CD14-positive monocyte (primary cell): Measurements from ENCODE around the gene SRPX. TPM values are rescaled to one million over a fixed set of nuclear protein-coding genes. Genes with fewer than 3 reads are reported as not detected.

Experiments
- DNase-seq, 3 donors: peaks; one replicate each; pipeline ENCODE4 v3.0.0-alpha.2; 2011 to 2022
- H2AFZ ChIP-seq: 2 replicates; pipeline ENCODE4 v1.6.0; 2012; ENCODE audit warnings: mild to moderate bottlenecking, low read depth, low read length, inconsistent platforms; ENCODE audit not compliant: insufficient read depth, poor library complexity, severe bottlenecking
- H3K27ac ChIP-seq, 2 donors: 1 replicate in 1 of 2; 2 replicates in 1 of 2; pipeline ENCODE4 v1.5.1; 2012 to 2013; ENCODE audit warnings: low read length in 2 of 2, control low read depth in 1 of 2, inconsistent platforms in 1 of 2, low read depth in 1 of 2, mild to moderate bottlenecking in 1 of 2
- H3K27me3 ChIP-seq, 2 donors: one replicate each; pipeline versions ENCODE4 v1.6.0 to v1.6.1; 2011 to 2013; ENCODE audit warnings: low read length in 2 of 2; ENCODE audit not compliant: control insufficient read depth in 2 of 2, insufficient read depth in 2 of 2
- H3K36me3 ChIP-seq, 2 donors: replicated peaks in 1 of 2; 1 replicate in 1 of 2; 2 replicates in 1 of 2; pipeline versions ENCODE4 v1.5.1 to v1.6.1; 2012 to 2013; ENCODE audit warnings: low read length in 2 of 2, control low read depth in 1 of 2, inconsistent platforms in 1 of 2, mild to moderate bottlenecking in 1 of 2; ENCODE audit not compliant: insufficient read depth in 2 of 2, control insufficient read depth in 1 of 2
- H3K4me1 ChIP-seq, 2 donors: 1 replicate in 1 of 2; 2 replicates in 1 of 2; pipeline versions ENCODE4 v1.5.1 to v1.6.1; 2012 to 2013; ENCODE audit warnings: low read length in 2 of 2, control low read depth in 1 of 2, inconsistent platforms in 1 of 2, mild to moderate bottlenecking in 1 of 2, moderate library complexity in 1 of 2; ENCODE audit not compliant: insufficient read depth in 2 of 2, control insufficient read depth in 1 of 2
- H3K4me2 ChIP-seq: replicated peaks from 2 replicates; pipeline ENCODE3; 2012; ENCODE audit warnings: low read length, moderate library complexity, mild to moderate bottlenecking; ENCODE audit not compliant: poor library complexity, severe bottlenecking; ENCODE audit errors: extremely low read depth
- H3K4me3 ChIP-seq, 3 experiments: fragments of 200-600 bp in 1 of 3; sonication (generic) in 1 of 3; replicated peaks in 1 of 3; 1 replicate in 2 of 3; 2 replicates in 1 of 3; pipeline ENCODE4 v1.5.1; 2011 to 2013; ENCODE audit warnings: low read length in 3 of 3, mild to moderate bottlenecking in 3 of 3, control low read depth in 2 of 3, low read depth in 2 of 3, inconsistent platforms in 1 of 3, moderate library complexity in 1 of 3
- H3K79me2 ChIP-seq: 2 replicates; pipeline ENCODE4 v1.6.0; 2012; ENCODE audit warnings: mild to moderate bottlenecking, control low read depth, inconsistent platforms, low read length, moderate library complexity; ENCODE audit not compliant: insufficient read depth
- H3K9ac ChIP-seq: 2 replicates; pipeline ENCODE4 v1.6.0; 2017; ENCODE audit warnings: low read length, mild to moderate bottlenecking; ENCODE audit not compliant: insufficient read depth, poor library complexity, severe bottlenecking
- H3K9me3 ChIP-seq, 2 donors: replicated peaks in 1 of 2; 1 replicate in 1 of 2; 2 replicates in 1 of 2; pipeline versions ENCODE4 v1.5.1 to v1.6.1; 2012 to 2013; ENCODE audit warnings: low read length in 2 of 2, control low read depth in 1 of 2; ENCODE audit not compliant: control insufficient read depth in 1 of 2, insufficient read depth in 1 of 2
- H4K20me1 ChIP-seq: 2 replicates; pipeline ENCODE4 v1.6.0; 2012; ENCODE audit warnings: mild to moderate bottlenecking, low read length, control low read depth, moderate library complexity; ENCODE audit not compliant: insufficient read depth
- H3K27ac Mint-ChIP-seq, 7 donors: one replicate each; pipeline ENCODE4 v1.8.0; 2020; ENCODE audit warnings: mild to moderate bottlenecking in 7 of 7, mixed read lengths in 7 of 7, moderate library complexity in 6 of 7, inconsistent platforms in 2 of 7
- H3K27me3 Mint-ChIP-seq, 3 donors: one replicate each; pipeline ENCODE4 v1.8.0; 2021 to 2022; ENCODE audit warnings: low read depth in 3 of 3, mild to moderate bottlenecking in 3 of 3, mixed read lengths in 3 of 3, moderate library complexity in 3 of 3, inconsistent platforms in 1 of 3
- H3K36me3 Mint-ChIP-seq, 2 donors: one replicate each; pipeline ENCODE4 v1.8.0; 2020; ENCODE audit warnings: mixed read lengths in 2 of 2, inconsistent platforms in 1 of 2, mild to moderate bottlenecking in 1 of 2
- H3K4me1 Mint-ChIP-seq: one replicate; pipeline ENCODE4 v1.8.0; 2020; ENCODE audit warnings: mild to moderate bottlenecking, mixed read lengths
- H3K4me3 Mint-ChIP-seq, 2 donors: one replicate each; pipeline ENCODE4 v1.8.0; 2020; ENCODE audit warnings: mild to moderate bottlenecking in 2 of 2, mixed read lengths in 2 of 2, moderate library complexity in 1 of 2
- H3K9me3 Mint-ChIP-seq, 7 donors: one replicate each; pipeline ENCODE4 v1.8.0; 2020 to 2022; ENCODE audit warnings: mixed read lengths in 7 of 7, mild to moderate bottlenecking in 6 of 7, moderate library complexity in 6 of 7, inconsistent platforms in 2 of 7
- WGBS: methylation state at CpG from one replicate; pipeline ENCODE4 v1.1.5; 2013; ENCODE audit warnings: missing lambda C conversion rate; ENCODE audit not compliant: insufficient coverage; 5-methylcytosine and 5-hydroxymethylcytosine counted together
- intact Hi-C, 2 donors: fragments of 100-400 bp; cut with micrococcal nuclease; formaldehyde crosslinking; loops; one replicate each; pipeline versions ENCODE4 v1.15.0 to v1.15.1; 2023
- polyA plus RNA-seq, 3 donors: library from polyadenylated mRNA; depleted of rRNA in 1 of 3; unstranded in 2 of 3; stranded (reverse) in 1 of 3; fragments of 300-500 nt in 2 of 3; fragments of >200 nt in 1 of 3; fragmentation: Illumina TruSeq in 2 of 3; gene quantifications; 1 replicate in 2 of 3; 2 replicates in 1 of 3; pipeline ENCODE4 v1.2.3, GENCODE V29; 2012 to 2021
- TF ChIP-seq, protein P1 (sequence below): fragments of 200-600 bp; IDR thresholded peaks from one replicate; pipeline ENCODE4 v1.8.0; 2022; ENCODE audit warnings: antibody characterized with exemption, mild to moderate bottlenecking

SRPX gene
- polyA plus RNA-seq, 3 donors = not detected

- Mint-ChIP-seq H3K27me3 (peaks cover 29 to 50% (median 41%) of the 10 kb centered on the region in 3 donors), H3K27ac (no peak overlapping the region), H3K4me3 (no peak overlapping the region), H3K9me3 (peaks cover 0 to 7% (median 0%) of the 10 kb centered on the region in 7 donors), H3K36me3 (no peaks in the 10 kb centered on the region), H3K4me1 (peaks cover 19% of the 10 kb centered on the region)
- H3K9ac ChIP-seq = no peak overlapping the region
- H3K27ac ChIP-seq = no peak overlapping the region
- no peaks in the 10 kb centered on the region for H4K20me1 ChIP-seq
- no peak overlapping the region for H3K4me3 ChIP-seq
- no peak overlapping the region for H2AFZ ChIP-seq
- H3K9me3 ChIP-seq = no peaks in the 10 kb centered on the region
- DNase-seq = no peak
- intact Hi-C loops = no loop called here
- H3K4me2 ChIP-seq = no peak overlapping the region
- TF ChIP-seq, protein P1, sequence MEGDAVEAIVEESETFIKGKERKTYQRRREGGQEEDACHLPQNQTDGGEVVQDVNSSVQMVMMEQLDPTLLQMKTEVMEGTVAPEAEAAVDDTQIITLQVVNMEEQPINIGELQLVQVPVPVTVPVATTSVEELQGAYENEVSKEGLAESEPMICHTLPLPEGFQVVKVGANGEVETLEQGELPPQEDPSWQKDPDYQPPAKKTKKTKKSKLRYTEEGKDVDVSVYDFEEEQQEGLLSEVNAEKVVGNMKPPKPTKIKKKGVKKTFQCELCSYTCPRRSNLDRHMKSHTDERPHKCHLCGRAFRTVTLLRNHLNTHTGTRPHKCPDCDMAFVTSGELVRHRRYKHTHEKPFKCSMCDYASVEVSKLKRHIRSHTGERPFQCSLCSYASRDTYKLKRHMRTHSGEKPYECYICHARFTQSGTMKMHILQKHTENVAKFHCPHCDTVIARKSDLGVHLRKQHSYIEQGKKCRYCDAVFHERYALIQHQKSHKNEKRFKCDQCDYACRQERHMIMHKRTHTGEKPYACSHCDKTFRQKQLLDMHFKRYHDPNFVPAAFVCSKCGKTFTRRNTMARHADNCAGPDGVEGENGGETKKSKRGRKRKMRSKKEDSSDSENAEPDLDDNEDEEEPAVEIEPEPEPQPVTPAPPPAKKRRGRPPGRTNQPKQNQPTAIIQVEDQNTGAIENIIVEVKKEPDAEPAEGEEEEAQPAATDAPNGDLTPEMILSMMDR = no peak
- no peaks in the 10 kb centered on the region for H3K36me3 ChIP-seq
- peaks cover 31 to 39% of the 10 kb centered on the region in 2 donors for H3K27me3 ChIP-seq
- H3K79me2 ChIP-seq = no peaks in the 10 kb centered on the region
- H3K4me1 ChIP-seq = peaks cover 11 to 16% of the 10 kb centered on the region in 2 donors
Observed at GRCh38 chrX:38224160-38224559, 3.5 kb upstream of the SRPX start.

GRCh38 chrX:38221391-38221929 is 789 bp upstream of the SRPX start:
- H3K27me3 ChIP-seq = peaks cover 36 to 45% of the 10 kb centered on the region in 2 donors

More at GRCh38 chrX:38221391-38221929, 789 bp upstream of the SRPX start:
- TF ChIP-seq, protein P1 = no peak
- no CpG with 5 or more reads among the region's 10 CpGs for WGBS
- Histone ChIP-seq H3K4me1 (peaks cover 11 to 16% of the 10 kb centered on the region in 2 donors), H2AFZ (no peak overlapping the region), H3K4me3 (no peak overlapping the region), H3K9me3 (no peaks in the 10 kb centered on the region), H3K9ac (no peak overlapping the region), H3K4me2 (no peak overlapping the region), H3K79me2 (no peaks in the 10 kb centered on the region), H3K27ac (no peak overlapping the region), H4K20me1 (no peaks in the 10 kb centered on the region), H3K36me3 (no peaks in the 10 kb centered on the region)
- DNase-seq = peak in 1 of 3 donors; percentile 5
- Mint-ChIP-seq H3K4me3 (peak overlapping the region in 1 of 2 donors; percentile 81), H3K9me3 (peaks cover 0 to 9% (median 0%) of the 10 kb centered on the region in 7 donors), H3K27me3 (peaks cover 29 to 51% (median 50%) of the 10 kb centered on the region in 3 donors), H3K27ac (peak overlapping the region in 1 of 7 donors; percentile 50), H3K36me3 (no peaks in the 10 kb centered on the region), H3K4me1 (peaks cover 19% of the 10 kb centered on the region)
- intact Hi-C loops = no loop called here
